GM12801 (cell line): Measurements from ENCODE around the gene ANKRD34B.

Source experiments
- TF ChIP-seq, protein P1 (sequence below): IDR thresholded peaks from one replicate; pipeline ENCODE4 v1.5.1; 2011; ENCODE audit warnings: control low read depth; ENCODE audit not compliant: insufficient read length; ENCODE audit errors: extremely low read depth

The ANKRD34B gene

DNA sequence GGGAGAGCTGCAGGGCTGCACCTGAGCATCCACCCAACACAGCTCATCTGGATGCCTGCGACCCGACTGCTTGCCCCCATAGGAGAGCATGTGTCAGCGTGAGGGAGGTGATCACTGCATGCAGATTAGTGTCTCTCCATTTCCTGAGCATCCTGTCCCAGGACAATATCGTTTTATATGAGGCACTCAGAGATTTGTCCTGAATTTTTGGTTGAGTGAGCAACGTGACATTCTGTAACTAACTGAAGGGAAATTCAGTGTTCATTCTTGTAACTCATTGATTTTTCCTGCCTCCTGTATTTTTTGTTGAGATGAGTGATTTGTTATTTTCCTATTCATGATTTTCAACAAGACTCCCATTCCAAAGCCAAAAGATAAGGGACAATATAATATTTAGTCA, 20.7 kb upstream of the ANKRD34B start:
- TF ChIP-seq, protein P1, sequence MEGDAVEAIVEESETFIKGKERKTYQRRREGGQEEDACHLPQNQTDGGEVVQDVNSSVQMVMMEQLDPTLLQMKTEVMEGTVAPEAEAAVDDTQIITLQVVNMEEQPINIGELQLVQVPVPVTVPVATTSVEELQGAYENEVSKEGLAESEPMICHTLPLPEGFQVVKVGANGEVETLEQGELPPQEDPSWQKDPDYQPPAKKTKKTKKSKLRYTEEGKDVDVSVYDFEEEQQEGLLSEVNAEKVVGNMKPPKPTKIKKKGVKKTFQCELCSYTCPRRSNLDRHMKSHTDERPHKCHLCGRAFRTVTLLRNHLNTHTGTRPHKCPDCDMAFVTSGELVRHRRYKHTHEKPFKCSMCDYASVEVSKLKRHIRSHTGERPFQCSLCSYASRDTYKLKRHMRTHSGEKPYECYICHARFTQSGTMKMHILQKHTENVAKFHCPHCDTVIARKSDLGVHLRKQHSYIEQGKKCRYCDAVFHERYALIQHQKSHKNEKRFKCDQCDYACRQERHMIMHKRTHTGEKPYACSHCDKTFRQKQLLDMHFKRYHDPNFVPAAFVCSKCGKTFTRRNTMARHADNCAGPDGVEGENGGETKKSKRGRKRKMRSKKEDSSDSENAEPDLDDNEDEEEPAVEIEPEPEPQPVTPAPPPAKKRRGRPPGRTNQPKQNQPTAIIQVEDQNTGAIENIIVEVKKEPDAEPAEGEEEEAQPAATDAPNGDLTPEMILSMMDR = no peak

DNA sequence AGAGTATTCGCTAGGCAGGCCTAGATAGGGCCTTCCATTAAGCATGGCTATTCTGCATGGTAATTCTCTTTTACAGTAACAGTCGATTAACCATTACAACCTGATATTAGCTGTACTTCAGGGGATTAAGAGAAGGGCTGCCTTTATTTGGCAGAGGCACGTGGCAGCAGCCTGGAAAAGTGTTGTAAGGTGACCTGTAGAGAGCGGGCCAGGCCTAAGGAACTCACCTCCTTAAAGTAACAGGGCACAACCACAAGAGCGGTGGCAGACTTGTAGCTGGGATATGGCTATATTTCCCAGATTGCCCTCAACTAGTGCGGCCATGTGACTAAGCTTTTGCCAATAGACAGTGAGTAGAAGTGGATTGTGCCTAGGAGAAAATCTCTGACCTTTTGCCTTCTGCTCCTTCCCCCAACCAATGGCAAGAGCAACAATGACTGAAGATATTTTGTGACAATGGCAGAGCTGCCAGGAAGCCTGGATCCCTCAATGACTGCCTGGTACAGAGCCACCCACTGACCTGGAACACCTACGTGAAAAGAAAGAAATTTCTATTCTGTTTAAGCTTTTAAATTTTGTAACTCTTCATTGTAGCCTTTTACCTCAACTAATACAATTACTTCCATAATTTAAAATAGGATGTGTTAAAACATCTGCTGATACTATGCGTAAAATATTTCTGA, 18.9 kb upstream of the ANKRD34B start:
- TF ChIP-seq, protein P1 = no peak

DNA sequence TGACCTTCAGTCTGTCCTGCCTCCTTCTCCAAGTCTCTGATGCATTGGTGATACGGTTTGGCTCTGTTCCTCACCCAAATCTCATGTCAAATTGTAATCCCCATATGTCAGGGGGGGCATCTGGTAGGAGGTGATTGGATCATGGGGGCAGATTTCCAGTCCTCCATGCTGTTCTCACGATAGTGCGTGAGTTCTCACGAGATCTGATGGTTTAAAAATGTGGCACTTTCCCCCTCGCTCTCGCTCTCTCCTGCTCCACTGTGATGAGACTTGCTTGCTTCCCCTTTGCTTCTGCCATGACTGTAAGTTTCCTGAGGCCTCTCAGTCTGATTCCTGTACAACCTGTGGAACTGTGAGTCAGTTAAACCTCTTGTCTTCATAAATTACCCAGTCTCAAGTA, 14.7 kb upstream of the ANKRD34B start:
- TF ChIP-seq, protein P1 = no peak

DNA sequence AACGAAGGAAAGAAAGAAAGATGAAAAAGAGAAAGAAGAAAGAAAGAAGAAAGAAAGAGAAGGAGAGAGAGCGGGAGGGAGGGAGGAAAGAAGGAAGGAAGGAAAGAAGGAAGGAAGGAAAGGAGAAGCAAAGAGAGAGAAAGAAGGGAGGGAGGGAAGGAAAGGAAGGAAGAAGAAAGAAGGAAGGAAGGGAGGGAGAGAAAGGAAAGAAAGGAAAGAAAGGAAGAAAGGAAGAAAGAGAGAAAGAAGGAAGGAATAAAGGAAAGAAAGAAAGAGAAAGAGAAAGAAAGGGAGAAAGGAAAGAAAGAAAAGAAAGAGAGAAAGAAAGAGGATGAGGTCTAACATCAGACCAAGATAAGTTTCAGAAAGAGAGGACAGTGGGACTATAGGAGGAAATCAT, 9.0 kb upstream of the ANKRD34B start:
- TF ChIP-seq, protein P1 = no peak

DNA sequence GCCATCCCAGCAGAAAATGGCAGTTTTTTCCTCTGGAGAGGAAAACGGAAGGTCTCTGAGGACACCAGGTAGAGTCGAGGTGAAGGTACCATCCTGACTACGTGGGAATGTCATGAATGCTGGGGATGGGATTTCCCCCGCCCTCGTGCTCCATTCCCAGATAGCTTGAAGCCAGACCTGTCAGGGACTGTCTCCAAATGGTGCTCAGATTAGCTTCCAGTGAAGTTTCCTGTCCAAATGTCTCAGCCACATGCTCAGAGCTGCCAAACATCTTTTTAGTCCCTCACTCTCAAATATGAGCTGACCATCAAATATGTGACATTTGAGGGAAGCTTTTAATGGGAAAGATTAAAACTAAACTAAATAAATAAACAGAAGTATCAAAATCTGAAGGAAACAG, 7.6 kb upstream of the ANKRD34B start:
- TF ChIP-seq, protein P1 = no peak

DNA sequence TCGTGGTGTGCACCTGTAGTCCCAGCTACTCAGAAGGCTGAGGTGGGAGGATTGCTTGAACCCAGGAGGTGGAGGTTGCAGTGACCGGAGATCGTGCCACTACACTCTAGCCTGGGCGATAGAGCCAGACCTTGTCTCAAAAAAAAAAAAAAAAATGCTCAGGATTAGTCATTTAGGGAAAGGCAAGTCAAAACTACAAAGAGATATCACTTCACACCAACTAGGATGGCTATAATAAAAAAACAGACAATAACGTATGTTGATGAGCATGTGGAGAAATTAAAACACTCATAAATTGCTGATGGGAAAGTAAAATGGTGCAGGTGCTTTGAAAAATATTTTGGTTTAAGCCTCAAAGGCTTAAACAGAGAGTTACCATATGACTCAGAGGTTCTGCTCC, 6.3 kb upstream of the ANKRD34B start:
- TF ChIP-seq, protein P1 = no peak

DNA sequence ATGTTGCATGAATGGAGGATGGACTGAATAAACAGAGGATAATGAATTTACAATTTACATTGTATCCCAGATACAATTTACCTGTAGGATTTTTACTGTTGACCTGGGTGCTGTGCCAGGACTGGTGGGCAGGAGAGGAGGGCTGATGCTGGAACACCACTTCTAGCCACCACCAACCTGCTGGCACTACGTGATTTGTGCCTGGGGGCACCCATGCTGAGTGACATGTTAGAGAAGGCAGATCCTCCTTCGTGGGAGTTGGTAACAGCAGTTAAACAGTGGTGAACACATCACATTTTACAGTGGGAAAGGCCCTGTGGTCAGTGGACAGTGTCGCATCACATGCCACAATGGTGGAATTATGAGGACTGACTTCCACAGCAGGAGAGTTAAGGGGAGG, 3.0 kb upstream of the ANKRD34B start:
- TF ChIP-seq, protein P1 = no peak
